ENCODE results near the gene IQGAP2.

Gene IQGAP2

DNA sequence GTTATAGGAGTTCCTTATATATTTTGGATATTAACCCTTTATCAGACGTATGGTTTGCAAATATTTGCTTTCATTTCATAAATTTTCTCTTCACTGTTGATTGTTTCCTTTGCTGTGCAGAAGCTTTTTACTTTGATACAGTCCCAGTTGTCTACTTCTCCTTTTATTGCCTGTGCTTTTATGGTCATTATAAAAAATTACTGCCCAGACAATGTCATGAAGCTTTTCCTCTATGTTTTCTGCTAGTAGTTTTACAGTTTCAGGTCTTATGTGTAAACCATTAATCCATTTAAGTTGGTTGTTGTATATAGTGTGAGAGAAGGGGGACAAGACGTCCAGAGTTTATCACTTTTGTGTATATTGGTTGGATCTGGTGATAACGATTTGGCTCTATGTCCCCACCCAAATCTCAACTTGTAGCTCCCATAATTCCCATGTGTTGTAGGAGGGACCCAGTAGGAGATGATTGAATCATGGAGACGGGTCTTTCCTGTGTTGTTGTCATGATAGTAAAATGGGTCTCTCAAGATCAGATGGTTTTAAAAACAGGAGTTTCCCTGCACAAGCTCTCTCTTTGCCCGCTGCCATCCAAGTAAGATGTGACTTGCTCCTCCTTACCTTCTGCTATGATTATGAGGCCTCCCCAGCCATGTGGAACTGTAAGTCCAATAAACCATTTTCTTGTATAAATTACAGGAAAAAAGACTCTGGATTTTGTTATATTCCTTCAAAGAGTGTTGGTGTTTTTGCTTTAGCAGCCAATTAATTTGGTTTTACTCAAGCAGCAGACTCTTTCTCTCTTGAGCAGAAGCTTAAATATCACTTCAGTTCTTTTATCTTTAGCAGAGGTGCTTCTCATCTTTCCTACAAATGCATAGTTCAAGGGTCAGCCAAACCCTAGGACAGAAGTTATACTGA is 326.5 kb downstream of the IQGAP2 start:
- ATAC-seq = no peak
- TF ChIP-seq ZNF8 (CRISPR knock-in tag; IDR thresholded peaks at IDR 0.05) (no peak), ZFP30 (CRISPR knock-in tag; IDR thresholded peaks at IDR 0.05) (no peak), BACH2 (CRISPR knock-in tag; IDR thresholded peaks at IDR 0.05; ENCODE audit: borderline replicate concordance) (no peak), ISL1 (CRISPR knock-in tag; IDR thresholded peaks at IDR 0.05) (no peak), PPARA (CRISPR knock-in tag; IDR thresholded peaks at IDR 0.05; ENCODE audit: borderline replicate concordance) (no peak), SNAI2 (CRISPR knock-in tag; IDR thresholded peaks at IDR 0.05) (no peak), TCF4 (CRISPR knock-in tag; IDR thresholded peaks at IDR 0.05; ENCODE audit: borderline replicate concordance) (no peak), ZNF565 (CRISPR knock-in tag; conservative IDR thresholded peaks at IDR 0.05; ENCODE audit: low read depth) (no peak)

DNA sequence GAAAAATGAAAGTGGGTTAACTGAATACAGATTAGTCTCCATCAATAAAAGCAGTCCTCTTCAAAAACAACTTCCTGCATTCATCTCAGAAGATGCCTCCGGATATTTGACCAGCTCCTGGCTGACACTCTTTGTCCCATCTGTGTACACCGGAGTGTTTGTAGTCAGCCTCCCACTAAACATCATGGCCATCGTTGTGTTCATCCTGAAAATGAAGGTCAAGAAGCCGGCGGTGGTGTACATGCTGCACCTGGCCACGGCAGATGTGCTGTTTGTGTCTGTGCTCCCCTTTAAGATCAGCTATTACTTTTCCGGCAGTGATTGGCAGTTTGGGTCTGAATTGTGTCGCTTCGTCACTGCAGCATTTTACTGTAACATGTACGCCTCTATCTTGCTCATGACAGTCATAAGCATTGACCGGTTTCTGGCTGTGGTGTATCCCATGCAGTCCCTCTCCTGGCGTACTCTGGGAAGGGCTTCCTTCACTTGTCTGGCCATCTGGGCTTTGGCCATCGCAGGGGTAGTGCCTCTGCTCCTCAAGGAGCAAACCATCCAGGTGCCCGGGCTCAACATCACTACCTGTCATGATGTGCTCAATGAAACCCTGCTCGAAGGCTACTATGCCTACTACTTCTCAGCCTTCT is 329.4 kb downstream of the IQGAP2 start:
- TF ChIP-seq TCF4 (CRISPR knock-in tag; IDR thresholded peaks at IDR 0.05; ENCODE audit: borderline replicate concordance) (no peak), SNAI2 (CRISPR knock-in tag; IDR thresholded peaks at IDR 0.05) (no peak), ZFP30 (CRISPR knock-in tag; IDR thresholded peaks at IDR 0.05) (no peak), ARNTL (CRISPR knock-in tag; IDR thresholded peaks at IDR 0.05; ENCODE audit: borderline replicate concordance, low read depth) (no peak), TOX (CRISPR knock-in tag; IDR thresholded peaks at IDR 0.05; ENCODE audit: borderline replicate concordance) (no peak), PPARA (CRISPR knock-in tag; IDR thresholded peaks at IDR 0.05; ENCODE audit: borderline replicate concordance) (no peak), GLIS3 (CRISPR knock-in tag; IDR thresholded peaks at IDR 0.05) (no peak), ZNF8 (CRISPR knock-in tag; IDR thresholded peaks at IDR 0.05) (no peak), RARB (CRISPR knock-in tag; IDR thresholded peaks at IDR 0.05) (no peak), BACH2 (CRISPR knock-in tag; IDR thresholded peaks at IDR 0.05; ENCODE audit: borderline replicate concordance) (no peak), CSDC2 (CRISPR knock-in tag; IDR thresholded peaks at IDR 0.05) (no peak), ZNF565 (CRISPR knock-in tag; conservative IDR thresholded peaks at IDR 0.05; ENCODE audit: low read depth) (no peak), ISL1 (CRISPR knock-in tag; IDR thresholded peaks at IDR 0.05) (no peak)
- TF ChIP-seq, protein P1, sequence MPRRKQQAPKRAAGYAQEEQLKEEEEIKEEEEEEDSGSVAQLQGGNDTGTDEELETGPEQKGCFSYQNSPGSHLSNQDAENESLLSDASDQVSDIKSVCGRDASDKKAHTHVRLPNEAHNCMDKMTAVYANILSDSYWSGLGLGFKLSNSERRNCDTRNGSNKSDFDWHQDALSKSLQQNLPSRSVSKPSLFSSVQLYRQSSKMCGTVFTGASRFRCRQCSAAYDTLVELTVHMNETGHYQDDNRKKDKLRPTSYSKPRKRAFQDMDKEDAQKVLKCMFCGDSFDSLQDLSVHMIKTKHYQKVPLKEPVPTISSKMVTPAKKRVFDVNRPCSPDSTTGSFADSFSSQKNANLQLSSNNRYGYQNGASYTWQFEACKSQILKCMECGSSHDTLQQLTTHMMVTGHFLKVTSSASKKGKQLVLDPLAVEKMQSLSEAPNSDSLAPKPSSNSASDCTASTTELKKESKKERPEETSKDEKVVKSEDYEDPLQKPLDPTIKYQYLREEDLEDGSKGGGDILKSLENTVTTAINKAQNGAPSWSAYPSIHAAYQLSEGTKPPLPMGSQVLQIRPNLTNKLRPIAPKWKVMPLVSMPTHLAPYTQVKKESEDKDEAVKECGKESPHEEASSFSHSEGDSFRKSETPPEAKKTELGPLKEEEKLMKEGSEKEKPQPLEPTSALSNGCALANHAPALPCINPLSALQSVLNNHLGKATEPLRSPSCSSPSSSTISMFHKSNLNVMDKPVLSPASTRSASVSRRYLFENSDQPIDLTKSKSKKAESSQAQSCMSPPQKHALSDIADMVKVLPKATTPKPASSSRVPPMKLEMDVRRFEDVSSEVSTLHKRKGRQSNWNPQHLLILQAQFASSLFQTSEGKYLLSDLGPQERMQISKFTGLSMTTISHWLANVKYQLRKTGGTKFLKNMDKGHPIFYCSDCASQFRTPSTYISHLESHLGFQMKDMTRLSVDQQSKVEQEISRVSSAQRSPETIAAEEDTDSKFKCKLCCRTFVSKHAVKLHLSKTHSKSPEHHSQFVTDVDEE (CRISPR knock-in tag; IDR thresholded peaks at IDR 0.05) = no peak
- TF ChIP-seq, protein P2, sequence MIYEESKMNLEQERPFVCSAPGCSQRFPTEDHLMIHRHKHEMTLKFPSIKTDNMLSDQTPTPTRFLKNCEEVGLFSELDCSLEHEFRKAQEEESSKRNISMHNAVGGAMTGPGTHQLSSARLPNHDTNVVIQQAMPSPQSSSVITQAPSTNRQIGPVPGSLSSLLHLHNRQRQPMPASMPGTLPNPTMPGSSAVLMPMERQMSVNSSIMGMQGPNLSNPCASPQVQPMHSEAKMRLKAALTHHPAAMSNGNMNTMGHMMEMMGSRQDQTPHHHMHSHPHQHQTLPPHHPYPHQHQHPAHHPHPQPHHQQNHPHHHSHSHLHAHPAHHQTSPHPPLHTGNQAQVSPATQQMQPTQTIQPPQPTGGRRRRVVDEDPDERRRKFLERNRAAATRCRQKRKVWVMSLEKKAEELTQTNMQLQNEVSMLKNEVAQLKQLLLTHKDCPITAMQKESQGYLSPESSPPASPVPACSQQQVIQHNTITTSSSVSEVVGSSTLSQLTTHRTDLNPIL (CRISPR knock-in tag; IDR thresholded peaks at IDR 0.05; ENCODE audit: low read depth) = no peak
- TF ChIP-seq, protein P3, sequence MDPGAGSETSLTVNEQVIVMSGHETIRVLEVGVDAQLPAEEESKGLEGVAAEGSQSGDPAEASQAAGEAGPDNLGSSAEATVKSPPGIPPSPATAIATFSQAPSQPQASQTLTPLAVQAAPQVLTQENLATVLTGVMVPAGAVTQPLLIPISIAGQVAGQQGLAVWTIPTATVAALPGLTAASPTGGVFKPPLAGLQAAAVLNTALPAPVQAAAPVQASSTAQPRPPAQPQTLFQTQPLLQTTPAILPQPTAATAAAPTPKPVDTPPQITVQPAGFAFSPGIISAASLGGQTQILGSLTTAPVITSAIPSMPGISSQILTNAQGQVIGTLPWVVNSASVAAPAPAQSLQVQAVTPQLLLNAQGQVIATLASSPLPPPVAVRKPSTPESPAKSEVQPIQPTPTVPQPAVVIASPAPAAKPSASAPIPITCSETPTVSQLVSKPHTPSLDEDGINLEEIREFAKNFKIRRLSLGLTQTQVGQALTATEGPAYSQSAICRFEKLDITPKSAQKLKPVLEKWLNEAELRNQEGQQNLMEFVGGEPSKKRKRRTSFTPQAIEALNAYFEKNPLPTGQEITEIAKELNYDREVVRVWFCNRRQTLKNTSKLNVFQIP (CRISPR knock-in tag; IDR thresholded peaks at IDR 0.05; ENCODE audit: borderline replicate concordance, low read depth) = no peak

DNA sequence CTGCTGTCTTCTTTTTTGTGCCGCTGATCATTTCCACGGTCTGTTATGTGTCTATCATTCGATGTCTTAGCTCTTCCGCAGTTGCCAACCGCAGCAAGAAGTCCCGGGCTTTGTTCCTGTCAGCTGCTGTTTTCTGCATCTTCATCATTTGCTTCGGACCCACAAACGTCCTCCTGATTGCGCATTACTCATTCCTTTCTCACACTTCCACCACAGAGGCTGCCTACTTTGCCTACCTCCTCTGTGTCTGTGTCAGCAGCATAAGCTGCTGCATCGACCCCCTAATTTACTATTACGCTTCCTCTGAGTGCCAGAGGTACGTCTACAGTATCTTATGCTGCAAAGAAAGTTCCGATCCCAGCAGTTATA is 329.9 kb downstream of the IQGAP2 start:
- no peak for ATAC-seq

More for the DNA sequence above, 329.4 kb downstream of the IQGAP2 start:
- ATAC-seq = no peak

More for the DNA sequence above, 329.9 kb downstream of the IQGAP2 start:
- TF ChIP-seq ZFP30 (CRISPR knock-in tag; IDR thresholded peaks at IDR 0.05) = no peak
- TF ChIP-seq SNAI2 (CRISPR knock-in tag; IDR thresholded peaks at IDR 0.05) = no peak
- TF ChIP-seq CSDC2 (CRISPR knock-in tag; IDR thresholded peaks at IDR 0.05) = no peak
- TF ChIP-seq, protein P4, sequence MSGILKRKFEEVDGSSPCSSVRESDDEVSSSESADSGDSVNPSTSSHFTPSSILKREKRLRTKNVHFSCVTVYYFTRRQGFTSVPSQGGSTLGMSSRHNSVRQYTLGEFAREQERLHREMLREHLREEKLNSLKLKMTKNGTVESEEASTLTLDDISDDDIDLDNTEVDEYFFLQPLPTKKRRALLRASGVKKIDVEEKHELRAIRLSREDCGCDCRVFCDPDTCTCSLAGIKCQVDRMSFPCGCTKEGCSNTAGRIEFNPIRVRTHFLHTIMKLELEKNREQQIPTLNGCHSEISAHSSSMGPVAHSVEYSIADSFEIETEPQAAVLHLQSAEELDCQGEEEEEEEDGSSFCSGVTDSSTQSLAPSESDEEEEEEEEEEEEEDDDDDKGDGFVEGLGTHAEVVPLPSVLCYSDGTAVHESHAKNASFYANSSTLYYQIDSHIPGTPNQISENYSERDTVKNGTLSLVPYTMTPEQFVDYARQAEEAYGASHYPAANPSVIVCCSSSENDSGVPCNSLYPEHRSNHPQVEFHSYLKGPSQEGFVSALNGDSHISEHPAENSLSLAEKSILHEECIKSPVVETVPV (CRISPR knock-in tag; IDR thresholded peaks at IDR 0.05) = no peak
- TF ChIP-seq ZFP3 (CRISPR knock-in tag; IDR thresholded peaks at IDR 0.05) = no peak
- no peak for TF ChIP-seq PPARA (CRISPR knock-in tag; IDR thresholded peaks at IDR 0.05; ENCODE audit: borderline replicate concordance)
- no peak for TF ChIP-seq ZNF565 (CRISPR knock-in tag; conservative IDR thresholded peaks at IDR 0.05; ENCODE audit: low read depth)
- TF ChIP-seq BACH2 (CRISPR knock-in tag; IDR thresholded peaks at IDR 0.05; ENCODE audit: borderline replicate concordance) = no peak

Data from SK-N-SH treated with all-trans-retinoic acid at 6 μM for 48 hours (cell line).